DMS79 (cell line): Measurements from ENCODE around the gene PLA2G7.

Experiments used
- DNase-seq: peaks from one replicate; lab custom pipeline; 2025; lab: John Stamatoyannopoulos, UW

Gene PLA2G7

DNA sequence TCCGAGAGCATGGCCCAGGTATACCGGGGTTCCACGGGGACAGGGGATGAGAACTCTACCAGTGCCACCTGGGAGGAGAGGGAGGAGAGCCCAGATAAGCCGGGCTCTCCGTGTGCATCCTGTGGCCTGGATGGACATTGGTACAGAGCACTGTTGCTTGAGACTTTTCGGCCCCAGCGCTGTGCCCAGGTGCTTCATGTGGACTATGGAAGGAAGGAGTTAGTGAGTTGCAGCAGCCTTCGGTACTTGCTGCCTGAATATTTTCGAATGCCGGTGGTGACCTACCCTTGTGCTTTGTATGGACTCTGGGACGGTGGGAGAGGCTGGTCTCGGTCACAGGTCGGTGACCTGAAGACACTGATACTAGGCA lies 46.2 kb downstream of the PLA2G7 start:
- DNase-seq, result no peak

- DNase-seq, result no peak
These were observed 46.8 kb downstream of the PLA2G7 start for GRCh38 chr6:46688117-46688965.

- DNase-seq, result no peak
These were observed 47.5 kb downstream of the PLA2G7 start, which contains the start of gene TDRD6 for GRCh38 chr6:46687619-46688097. TDRD6 (plus strand) TSS chr6:46687885; CDS start chr6:46688129, 244 bp downstream.

- DNase-seq, result no peak
These were observed 50.4 kb downstream of the PLA2G7 start for GRCh38 chr6:46684771-46685170.

DNA sequence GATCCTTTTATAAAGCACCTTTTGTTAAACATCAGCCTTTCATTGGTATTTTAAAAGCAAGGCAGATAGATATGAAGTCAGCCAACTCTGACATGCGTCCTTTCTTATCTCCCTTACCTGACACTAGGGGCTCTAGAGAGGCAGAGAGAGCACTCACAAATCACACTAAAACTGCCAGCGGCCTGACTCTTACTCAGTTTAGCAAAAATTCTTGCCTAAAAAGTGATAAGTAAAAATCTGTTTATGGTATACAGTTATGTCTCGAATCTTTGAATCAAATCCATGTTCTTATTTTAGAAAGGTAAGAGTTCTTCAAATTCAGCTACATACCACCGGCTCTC lies 57.9 kb downstream of the PLA2G7 start:
- DNase-seq, result no peak

DNA sequence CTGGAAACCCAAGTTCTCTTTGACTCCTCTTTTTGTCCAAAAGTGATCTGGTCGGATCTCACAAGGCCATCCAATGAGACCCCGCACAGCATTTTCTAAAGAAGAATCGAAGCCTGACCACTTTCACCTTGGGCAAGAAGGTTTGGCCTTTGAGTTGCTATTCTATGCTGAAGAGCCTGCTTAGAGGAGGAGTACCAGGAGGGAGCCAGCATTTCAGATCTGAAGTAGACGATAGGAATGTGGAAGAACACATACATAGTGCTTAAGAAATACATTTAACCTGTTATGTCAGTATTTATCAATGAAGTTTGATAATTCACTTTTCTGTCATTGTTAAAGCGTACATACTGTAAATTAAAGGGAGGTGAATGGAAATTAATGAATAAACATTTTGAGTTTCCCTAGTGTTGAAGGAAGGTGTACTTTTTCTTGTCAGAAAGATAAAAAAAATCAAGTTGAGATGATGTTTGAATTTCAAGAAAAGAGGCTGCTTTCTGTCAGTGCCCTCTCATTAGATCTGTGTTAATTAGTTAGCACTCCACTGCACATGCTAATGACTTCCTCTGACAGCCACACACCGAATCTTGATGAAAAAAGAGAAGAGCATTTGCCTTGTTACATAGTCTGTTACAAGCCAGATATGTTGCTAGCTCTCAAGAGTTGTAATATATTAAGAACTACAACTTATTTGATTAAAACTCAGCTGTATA lies 58.4 kb downstream of the PLA2G7 start:
- DNase-seq, result no peak

DNA sequence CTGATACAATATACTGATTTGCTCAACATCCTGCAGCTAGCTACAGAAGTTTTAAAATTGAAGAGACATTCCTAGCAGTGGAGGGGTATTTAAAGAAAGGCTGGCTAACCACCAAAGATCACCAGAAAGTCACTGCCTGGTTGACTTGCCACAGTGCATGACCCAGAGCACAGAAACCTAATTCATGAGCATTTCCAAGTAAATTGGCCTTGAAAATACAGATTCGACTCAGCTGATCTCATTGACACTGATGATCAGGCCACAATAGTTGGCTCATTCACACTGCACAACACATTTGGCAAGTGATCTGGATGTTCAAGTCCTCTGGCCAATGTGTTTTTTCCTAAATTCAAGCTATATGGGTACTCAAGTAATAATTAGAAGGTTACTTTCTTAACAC lies 60.8 kb downstream of the PLA2G7 start:
- no peak for DNase-seq

GRCh38 chr6:46667377-46667776 lies 67.8 kb downstream of the PLA2G7 start:
- no peak for DNase-seq

DNA sequence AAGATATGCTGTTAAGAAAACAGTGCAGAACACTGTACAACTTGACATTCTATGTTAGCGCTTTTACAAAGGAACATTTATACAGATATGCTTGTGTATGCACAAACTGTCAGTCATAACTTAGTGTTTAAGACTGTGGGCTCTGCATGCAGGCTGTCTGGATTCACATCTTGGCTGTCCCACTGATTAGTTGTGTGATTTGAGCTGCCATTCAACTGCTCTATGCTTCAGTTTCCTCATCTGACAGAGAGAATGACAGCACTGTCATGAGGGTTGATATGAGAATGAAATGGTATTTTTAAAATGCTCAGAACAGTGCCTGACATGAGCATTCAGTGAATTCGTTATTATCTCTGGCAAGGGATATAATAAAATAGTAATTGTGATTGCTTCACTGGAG lies 73.7 kb downstream of the PLA2G7 start:
- no peak for DNase-seq

GRCh38 chr6:46657642-46658041 lies 77.5 kb downstream of the PLA2G7 start:
- DNase-seq, result no peak

- no peak for DNase-seq
These were observed 79.4 kb downstream of the PLA2G7 start for GRCh38 chr6:46655803-46656202.
